HepG2 (cell line): ENCODE results near the gene STRN4. TPM values are rescaled to one million over a fixed set of nuclear protein-coding genes. Genes with fewer than 3 reads are reported as not detected.

ENCODE experiments used
- AHR ChIP-seq: IDR thresholded peaks from 2 replicates; pipeline ENCODE4 v1.6.1; 2018; ENCODE audit warnings: missing genetic modification reagents, missing compliant biosample characterization
- HES4 ChIP-seq: sonication (generic); formaldehyde crosslinking; IDR thresholded peaks from 2 replicates; pipeline ENCODE4 v1.9.0; 2021; ENCODE audit warnings: mild to moderate bottlenecking, missing genetic modification reagents, borderline replicate concordance
- HNRNPL ChIP-seq: fragments of 200-400 bp; formaldehyde crosslinking; IDR thresholded peaks from 2 replicates; pipeline ENCODE4 v1.6.1; 2017; ENCODE audit warnings: mild to moderate bottlenecking, low read depth, low read length
- LRRFIP1 ChIP-seq: sonication (generic); formaldehyde crosslinking; conservative IDR thresholded peaks from 2 replicates; pipeline ENCODE4 v1.4.0; 2020; ENCODE audit warnings: missing genetic modification reagents
- MTA1 ChIP-seq: sonication (generic); formaldehyde crosslinking; IDR thresholded peaks from 2 replicates; pipeline ENCODE4 v1.4.0; 2020; ENCODE audit warnings: missing genetic modification reagents, mild to moderate bottlenecking, borderline replicate concordance
- ONECUT2 ChIP-seq: sonication (generic); formaldehyde crosslinking; IDR thresholded peaks from 2 replicates; pipeline ENCODE4 v1.4.0; 2020; ENCODE audit warnings: missing genetic modification reagents
- RBFOX2 ChIP-seq: fragments of 200-400 bp; formaldehyde crosslinking; IDR thresholded peaks from 2 replicates; pipeline ENCODE4 v1.6.1; 2017; ENCODE audit warnings: low read depth, mild to moderate bottlenecking, low read length
- REPIN1 ChIP-seq: sonication (generic); formaldehyde crosslinking; IDR thresholded peaks from 2 replicates; pipeline ENCODE4 v1.8.0; 2022; ENCODE audit warnings: missing genetic modification reagents, low read depth, mild to moderate bottlenecking, borderline replicate concordance
- REXO4 ChIP-seq: sonication (generic); formaldehyde crosslinking; IDR thresholded peaks from 2 replicates; pipeline ENCODE4 v1.8.0; 2022; ENCODE audit warnings: missing genetic modification reagents, mild to moderate bottlenecking, borderline replicate concordance
- SAP130 ChIP-seq: IDR thresholded peaks from 2 replicates; pipeline ENCODE4 v1.6.1; 2016; ENCODE audit warnings: low read depth
- ZGPAT ChIP-seq: IDR thresholded peaks from 2 replicates; pipeline ENCODE4 v1.6.1; 2016; ENCODE audit warnings: mild to moderate bottlenecking
- ZMAT5 ChIP-seq: sonication (generic); formaldehyde crosslinking; IDR thresholded peaks from 2 replicates; pipeline ENCODE4 v1.5.0; 2020; ENCODE audit warnings: mild to moderate bottlenecking, low read depth, missing genetic modification reagents, borderline replicate concordance
- ZMYM4 ChIP-seq: sonication (generic); formaldehyde crosslinking; IDR thresholded peaks from 2 replicates; pipeline ENCODE4 v1.8.1; 2023; ENCODE audit warnings: mild to moderate bottlenecking, missing genetic modification reagents
- ZNF232 ChIP-seq: sonication (generic); formaldehyde crosslinking; IDR thresholded peaks from 2 replicates; pipeline ENCODE4 v1.4.0; 2020; ENCODE audit warnings: missing genetic modification reagents, borderline replicate concordance
- ZNF407 ChIP-seq: sonication (generic); formaldehyde crosslinking; IDR thresholded peaks from one replicate; pipeline ENCODE4 v1.5.1; 2020; ENCODE audit warnings: mild to moderate bottlenecking, missing genetic modification reagents; ENCODE audit errors: not compliant biosample characterization
- polyA plus RNA-seq, 8 experiments: library from polyadenylated mRNA; depleted of rRNA in 3 of 8; stranded (reverse) in 7 of 8; unstranded in 1 of 8; fragments of >200 nt; fragmentation: Illumina TruSeq in 4 of 8; extraction: Trizol in 4 of 8; gene quantifications; 2 replicates each; pipeline versions ENCODE4 v1.2.1 to v1.2.3, GENCODE V29; 2011 to 2016; ENCODE audit warnings: low read depth in 4 of 8, missing spikeins in 1 of 8, mixed read lengths in 1 of 8; ENCODE audit not compliant: insufficient read depth in 1 of 8
- total RNA-seq, 5 experiments: library from RNA; depleted of rRNA; stranded (reverse); fragments of >200 nt; fragmentation: Illumina TruSeq; extraction: Trizol; gene quantifications; 2 replicates each; pipeline ENCODE4 v1.2.3, GENCODE V29; 2016; ENCODE audit warnings: low read depth in 1 of 5

STRN4 gene
- total and polyA plus RNA-seq, 2 of the 13 experiments (the other 11 are each of a cell fraction or from before 2014, with no cell fraction given): 43.1 to 57.3 TPM

GRCh38 chr19:46788262-46788967, 42.2 kb upstream of the STRN4 start, which contains the start of gene SLC1A5 (continued):
- TF ChIP-seq ZNF407 (CRISPR knock-in tag) (no peak), REXO4 (CRISPR knock-in tag) (no peak), RBFOX2 (peak; percentile 94), SAP130 (peak; percentile 98), LRRFIP1 (CRISPR knock-in tag) (no peak), AHR (peak; percentile 92), MTA1 (CRISPR knock-in tag) (no peak), HNRNPL (0 out of 2 replicates have a peak, but pooled peaks have one; percentile 68), ZMYM4 (peak; percentile 78), REPIN1 (peak; percentile 76; the same call in 1 of the 2 replicates), ZMAT5 (CRISPR knock-in tag) (no peak), ZGPAT (CRISPR knock-in tag) (peak; percentile 82), HES4 (CRISPR knock-in tag) (peak; percentile 68; the same call in 1 of the 2 replicates), ONECUT2 (CRISPR knock-in tag) (no peak), ZNF232 (CRISPR knock-in tag) (no peak)
